Adipocyte (in vitro differentiated cells): ENCODE data around the gene TCF7.
A peak's percentile ranks its signal among the peaks of the same experiment; 100 is the strongest.

Experiments
- DNase-seq: peaks from one replicate; pipeline ENCODE4 v3.0.0-alpha.2; 2015; ENCODE audit warnings: low read depth
- H3K27me3 ChIP-seq: replicated peaks from 2 replicates; pipeline ENCODE4 v1.7.0; 2013; ENCODE audit warnings: mild to moderate bottlenecking, low read length, moderate library complexity; ENCODE audit not compliant: control insufficient read depth, insufficient read depth
- H3K36me3 ChIP-seq: 2 replicates; pipeline ENCODE4 v1.7.0; 2013; ENCODE audit warnings: low read length, mild to moderate bottlenecking, moderate library complexity; ENCODE audit not compliant: control insufficient read depth, insufficient read depth, severe bottlenecking
- H3K4me1 ChIP-seq: 2 replicates; pipeline ENCODE4 v1.7.0; 2013; ENCODE audit warnings: mild to moderate bottlenecking, low read length, moderate library complexity; ENCODE audit not compliant: control insufficient read depth, insufficient read depth
- H3K4me3 ChIP-seq: 2 replicates; pipeline ENCODE4 v1.7.0; 2013; ENCODE audit warnings: mild to moderate bottlenecking, low read length, moderate library complexity
- H3K9ac ChIP-seq: 2 replicates; pipeline ENCODE4 v1.7.0; 2013; ENCODE audit warnings: mild to moderate bottlenecking, low read length, moderate library complexity
- H3K9me3 ChIP-seq: 2 replicates; pipeline ENCODE4 v1.7.0; 2013; ENCODE audit warnings: mild to moderate bottlenecking, low read length, moderate library complexity; ENCODE audit not compliant: control insufficient read depth

The TCF7 gene

GRCh38 chr5:134103998-134104654 lies 10.4 kb upstream of the TCF7 start:
- H3K27me3 ChIP-seq, result no peaks in the 10 kb centered on the region
- peaks cover 17% of the 10 kb centered on the region for H3K4me1 ChIP-seq
- no peaks in the 10 kb centered on the region for H3K9me3 ChIP-seq
- no peak for DNase-seq
- H3K4me3 ChIP-seq, result no peak overlapping the region
- no peak overlapping the region for H3K9ac ChIP-seq
- H3K36me3 ChIP-seq, result no peaks in the 10 kb centered on the region

- no peak for DNase-seq
- no peak overlapping the region for H3K9ac ChIP-seq
- H3K4me1 ChIP-seq, result peaks cover 1% of the 10 kb centered on the region
- no peaks in the 10 kb centered on the region for H3K9me3 ChIP-seq
- no peaks in the 10 kb centered on the region for H3K36me3 ChIP-seq
- no peaks in the 10 kb centered on the region for H3K27me3 ChIP-seq
- no peak overlapping the region for H3K4me3 ChIP-seq
Measured at GRCh38 chr5:134106991-134107701, 7.3 kb upstream of the TCF7 start.

GRCh38 chr5:134107779-134108178 lies 6.7 kb upstream of the TCF7 start:
- Histone ChIP-seq H3K27me3 (no peaks in the 10 kb centered on the region), H3K4me1 (peaks cover 4% of the 10 kb centered on the region), H3K4me3 (no peak overlapping the region), H3K9ac (no peak overlapping the region), H3K9me3 (no peaks in the 10 kb centered on the region), H3K36me3 (no peaks in the 10 kb centered on the region)
- DNase-seq, result no peak

DNA sequence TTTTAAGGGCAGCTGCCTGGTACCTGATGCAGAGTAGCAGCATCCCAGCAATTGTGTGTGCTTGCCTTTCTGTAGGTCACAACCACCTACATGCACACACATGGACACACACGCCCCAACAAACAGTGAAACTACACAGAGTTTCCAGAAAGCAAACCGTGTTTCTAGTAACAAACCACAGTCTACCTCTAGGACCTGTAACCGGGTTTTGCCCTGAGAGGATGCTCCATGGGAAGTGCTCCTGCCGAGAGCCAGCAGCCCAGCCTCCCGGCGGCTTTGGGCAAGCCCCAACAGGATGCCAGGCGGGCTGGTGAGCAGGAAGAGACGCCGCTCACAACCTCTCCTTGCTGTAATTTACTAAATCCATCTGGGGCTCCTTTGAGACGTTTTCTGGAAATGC lies 4.1 kb upstream of the TCF7 start:
- Histone ChIP-seq H3K36me3 (no peaks in the 10 kb centered on the region), H3K9ac (no peak overlapping the region), H3K4me3 (no peak overlapping the region), H3K27me3 (no peaks in the 10 kb centered on the region), H3K9me3 (no peaks in the 10 kb centered on the region), H3K4me1 (peaks cover 13% of the 10 kb centered on the region)
- no peak for DNase-seq

- Histone ChIP-seq H3K4me1 (peaks cover 13% of the 10 kb centered on the region), H3K36me3 (no peaks in the 10 kb centered on the region), H3K4me3 (no peak overlapping the region), H3K27me3 (no peaks in the 10 kb centered on the region), H3K9me3 (no peaks in the 10 kb centered on the region), H3K9ac (no peak overlapping the region)
- peak; percentile 23 for DNase-seq
Measured at GRCh38 chr5:134111741-134112647, 2.5 kb upstream of the TCF7 start.

GRCh38 chr5:134112726-134113362 lies 1.6 kb upstream of the TCF7 start:
- Histone ChIP-seq H3K27me3 (no peaks in the 10 kb centered on the region), H3K9me3 (no peaks in the 10 kb centered on the region), H3K4me1 (peaks cover 13% of the 10 kb centered on the region), H3K9ac (no peak overlapping the region), H3K36me3 (no peaks in the 10 kb centered on the region), H3K4me3 (no peak overlapping the region)
- DNase-seq, result no peak

GRCh38 chr5:134113363-134113889 lies 1.1 kb upstream of the TCF7 start:
- Histone ChIP-seq H3K4me3 (peak overlapping the region; percentile 85), H3K9ac (peak overlapping the region; percentile 78), H3K27me3 (no peaks in the 10 kb centered on the region), H3K4me1 (peaks cover 13% of the 10 kb centered on the region), H3K36me3 (no peaks in the 10 kb centered on the region), H3K9me3 (no peaks in the 10 kb centered on the region)
- no peak for DNase-seq

GRCh38 chr5:134114886-134115805 lies 665 bp downstream of the TCF7 start:
- peaks cover 13% of the 10 kb centered on the region for H3K4me1 ChIP-seq
- peak overlapping the region; percentile 70 for H3K4me3 ChIP-seq
- no peaks in the 10 kb centered on the region for H3K9me3 ChIP-seq
- no peaks in the 10 kb centered on the region for H3K36me3 ChIP-seq
- no peak overlapping the region for H3K9ac ChIP-seq
- DNase-seq, result peak; percentile 16
- H3K27me3 ChIP-seq, result no peaks in the 10 kb centered on the region

DNA sequence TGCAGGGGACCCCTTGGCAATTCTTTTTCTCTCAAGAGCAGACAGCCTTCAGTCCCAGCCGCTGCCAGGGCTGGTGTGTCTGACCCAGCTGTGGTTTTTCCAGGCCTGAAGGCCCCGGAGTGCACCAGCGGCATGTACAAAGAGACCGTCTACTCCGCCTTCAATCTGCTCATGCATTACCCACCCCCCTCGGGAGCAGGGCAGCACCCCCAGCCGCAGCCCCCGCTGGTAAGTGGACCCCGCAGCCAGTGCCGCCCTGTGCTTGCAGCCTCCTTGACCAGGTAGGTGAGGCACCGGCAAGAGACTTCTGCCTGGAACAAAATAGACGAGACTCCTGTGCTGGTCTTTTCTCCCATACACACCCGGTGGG lies 1.3 kb downstream of the TCF7 start:
- no peak for DNase-seq
- Histone ChIP-seq H3K4me3 (peak overlapping the region; percentile 70), H3K9ac (no peak overlapping the region), H3K27me3 (no peaks in the 10 kb centered on the region), H3K36me3 (no peaks in the 10 kb centered on the region), H3K9me3 (no peaks in the 10 kb centered on the region), H3K4me1 (peaks cover 13% of the 10 kb centered on the region)

- Histone ChIP-seq H3K4me3 (no peak overlapping the region), H3K36me3 (no peaks in the 10 kb centered on the region), H3K4me1 (peaks cover 13% of the 10 kb centered on the region), H3K9me3 (no peaks in the 10 kb centered on the region), H3K9ac (no peak overlapping the region), H3K27me3 (no peaks in the 10 kb centered on the region)
- no peak for DNase-seq
Measured at GRCh38 chr5:134116286-134116685, 1.8 kb downstream of the TCF7 start.
